A673 (cell line): ENCODE data around the gene LBH. TPM values are rescaled to one million over a fixed set of nuclear protein-coding genes. Genes with fewer than 3 reads are reported as not detected.

Source experiments
- BruUV-seq: library from RNA; stranded (reverse); fragments of 400-500 nt; replicated peaks from 2 replicates; lab custom pipeline; 2021; lab: Mats Ljungman, UMichigan
- CTCF ChIA-PET: fragments of 300-600 bp; sonication (Branson Sonifier 250); formaldehyde crosslinking; loops from one replicate; lab custom pipeline; 2022; ENCODE audit warnings: antibody characterized with exemption; lab: Charles Lee
- POLR2A ChIA-PET: fragments of 300-600 bp; sonication (Branson Sonifier 250); formaldehyde crosslinking; loops from one replicate; lab custom pipeline; 2022; ENCODE audit warnings: antibody characterized with exemption; ENCODE audit not compliant: low non-redundant PET; lab: Charles Lee
- DNase-seq: peaks from one replicate; pipeline ENCODE4 v3.0.0-alpha.2; 2015; ENCODE audit warnings: low spot score
- H3K27ac ChIP-seq: fragments of 200-600 bp; sonication (generic); 2 replicates; pipeline ENCODE4 v1.5.1; 2016; ENCODE audit warnings: mixed run types, low read depth, mild to moderate bottlenecking, mixed read lengths, antibody characterized with exemption, low read length; ENCODE audit not compliant: poor library complexity, severe bottlenecking
- H3K27me3 ChIP-seq: fragments of 200-600 bp; sonication (generic); replicated peaks from 2 replicates; pipeline ENCODE4 v1.6.1; 2017; ENCODE audit warnings: mixed run types, low read depth, mild to moderate bottlenecking, mixed read lengths, antibody characterized with exemption, low read length; ENCODE audit not compliant: insufficient read depth, poor library complexity
- H3K36me3 ChIP-seq: fragments of 200-600 bp; sonication (generic); 2 replicates; pipeline ENCODE4 v1.6.1; 2016; ENCODE audit warnings: mixed run types, mild to moderate bottlenecking, mixed read lengths, antibody characterized with exemption, low read length; ENCODE audit not compliant: insufficient read depth, poor library complexity, severe bottlenecking
- H3K4me1 ChIP-seq: fragments of 200-600 bp; sonication (generic); 2 replicates; pipeline ENCODE4 v1.6.1; 2017; ENCODE audit warnings: mixed run types, mild to moderate bottlenecking, mixed read lengths, antibody characterized with exemption, low read length; ENCODE audit not compliant: insufficient read depth, poor library complexity, severe bottlenecking
- H3K4me3 ChIP-seq: fragments of 200-600 bp; sonication (generic); 2 replicates; pipeline ENCODE4 v1.5.1; 2016; ENCODE audit warnings: low read depth, mixed run types, mild to moderate bottlenecking, mixed read lengths, low read length; ENCODE audit not compliant: poor library complexity, severe bottlenecking
- H3K9me3 ChIP-seq: fragments of 200-600 bp; sonication (generic); 2 replicates; pipeline ENCODE4 v1.6.1; 2016; ENCODE audit warnings: mixed run types, low read depth, mild to moderate bottlenecking, mixed read lengths, antibody characterized with exemption, low read length; ENCODE audit not compliant: poor library complexity, severe bottlenecking
- CTCF ChIP-seq: fragments of 300-800, 200-600 bp; sonication (generic); conservative IDR thresholded peaks from 2 replicates; pipeline ENCODE4 v1.5.1; 2017; ENCODE audit warnings: low read depth, mild to moderate bottlenecking, antibody characterized with exemption, low read length, moderate library complexity, mixed read lengths
- EZH2 ChIP-seq: fragments of 200-600 bp; sonication (generic); IDR thresholded peaks from 2 replicates; pipeline ENCODE4 v1.6.1; 2017; ENCODE audit warnings: borderline replicate concordance, low read depth, mild to moderate bottlenecking, mixed read lengths, antibody characterized with exemption, low read length; ENCODE audit not compliant: poor library complexity, severe bottlenecking
- intact Hi-C: fragments of 100-400 bp; cut with micrococcal nuclease; formaldehyde crosslinking; loops from one replicate; pipeline ENCODE4 v1.10.0; 2022; ENCODE audit not compliant: unreplicated experiment
- total RNA-seq: library from RNA; stranded (reverse); gene quantifications from 2 replicates; pipeline ENCODE4 v1.2.3, GENCODE V29; 2021

LBH gene
- total RNA-seq, 1 experiment from 2014 or later, result 140 TPM

DNA sequence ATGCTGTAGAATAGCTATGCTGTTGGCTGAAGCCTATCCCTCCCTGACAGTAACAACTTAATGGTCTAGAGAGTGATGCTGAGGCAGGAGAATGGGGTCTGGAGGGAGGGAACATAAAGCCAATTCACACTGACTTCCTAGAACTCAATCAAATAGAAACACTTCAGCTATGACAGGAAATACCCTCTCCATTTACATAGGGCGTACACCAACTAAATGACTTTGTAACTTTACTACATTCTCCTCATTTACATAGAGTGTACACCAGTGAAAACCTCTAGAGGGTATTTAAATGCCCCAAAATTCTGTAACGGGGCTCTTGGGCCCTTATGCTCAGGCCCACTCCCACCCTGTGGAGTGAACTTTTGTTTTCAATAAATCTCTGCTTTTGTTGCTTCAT lies 43.0 kb upstream of the LBH start:
- DNase-seq, result no peak
- Histone ChIP-seq H3K4me3 (no peak overlapping the region), H3K27me3 (no peaks in the 10 kb centered on the region), H3K4me1 (no peaks in the 10 kb centered on the region), H3K27ac (no peak overlapping the region), H3K36me3 (no peaks in the 10 kb centered on the region), H3K9me3 (no peaks in the 10 kb centered on the region)
- no peak for TF ChIP-seq CTCF
- TF ChIP-seq EZH2, result no peak
- CTCF ChIA-PET, result no interaction called here
- intact Hi-C loops, result no loop called here
- no TSS peak for BruUV-seq
- POLR2A ChIA-PET, result no interaction called here

GRCh38 chr2:30190637-30191036 lies 40.7 kb upstream of the LBH start:
- no peak overlapping the region for H3K4me3 ChIP-seq
- intact Hi-C loops, result no loop called here
- POLR2A ChIA-PET, result no interaction called here
- H3K4me1 ChIP-seq, result no peaks in the 10 kb centered on the region
- no peaks in the 10 kb centered on the region for H3K9me3 ChIP-seq
- H3K27me3 ChIP-seq, result no peaks in the 10 kb centered on the region
- H3K27ac ChIP-seq, result no peak overlapping the region
- TF ChIP-seq EZH2 (no peak), CTCF (no peak)
- CTCF ChIA-PET, result no interaction called here
- no TSS peak for BruUV-seq
- no peaks in the 10 kb centered on the region for H3K36me3 ChIP-seq
- DNase-seq, result no peak

- Histone ChIP-seq H3K27me3 (no peaks in the 10 kb centered on the region), H3K4me1 (no peaks in the 10 kb centered on the region), H3K36me3 (no peaks in the 10 kb centered on the region), H3K27ac (no peak overlapping the region), H3K4me3 (no peak overlapping the region), H3K9me3 (no peaks in the 10 kb centered on the region)
- no TSS peak for BruUV-seq
- no peak for DNase-seq
- no peak for TF ChIP-seq CTCF
- TF ChIP-seq EZH2, result no peak
- CTCF ChIA-PET, result no interaction called here
- intact Hi-C loops, result no loop called here
- POLR2A ChIA-PET, result no interaction called here
Observed at GRCh38 chr2:30191107-30191506, 40.2 kb upstream of the LBH start.
